HL-60 (cell line): Measurements from ENCODE around the gene AQP12A.
"Not testable (repeated sequence)": the region's sequence is repeated elsewhere in the genome, so short reads cannot be mapped to it uniquely, and the experiment has no call there.

ENCODE experiments used
- POLR2AphosphoS5 ChIP-seq: IDR thresholded peaks from 2 replicates; pipeline ENCODE4 v1.6.1; 2012; ENCODE audit warnings: low read depth
- REST ChIP-seq: IDR thresholded peaks from 2 replicates; pipeline ENCODE4 v1.6.1; 2012; ENCODE audit warnings: low read depth; ENCODE audit not compliant: insufficient replicate concordance
- TF ChIP-seq, protein P1 (sequence below): IDR thresholded peaks from one replicate; pipeline ENCODE4 v1.5.1; 2011; ENCODE audit warnings: low read length, control low read depth, inconsistent platforms; ENCODE audit not compliant: insufficient read depth

DNA sequence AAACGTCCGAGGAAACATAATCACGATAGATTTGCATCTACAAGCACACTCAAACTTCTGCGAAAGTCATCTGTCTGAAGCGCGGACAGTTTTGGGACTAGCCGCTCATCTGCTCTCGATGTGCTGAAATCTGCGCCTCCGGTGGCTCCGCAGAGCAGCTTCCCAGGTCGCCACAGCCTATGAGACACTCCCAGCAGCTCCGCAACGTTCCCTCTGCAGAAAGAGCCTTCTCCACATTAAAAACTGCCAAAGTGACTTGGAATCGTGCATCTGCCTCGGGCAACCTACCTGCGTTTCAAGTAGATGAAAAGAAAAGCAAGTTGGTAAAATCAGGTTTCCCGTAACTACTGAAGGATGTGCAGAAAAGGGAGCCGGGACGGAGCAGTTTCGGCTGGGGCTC is 8.9 kb downstream of the AQP12A start:
- not testable (repeated sequence) for TF ChIP-seq POLR2AphosphoS5, REST
- TF ChIP-seq, protein P1, sequence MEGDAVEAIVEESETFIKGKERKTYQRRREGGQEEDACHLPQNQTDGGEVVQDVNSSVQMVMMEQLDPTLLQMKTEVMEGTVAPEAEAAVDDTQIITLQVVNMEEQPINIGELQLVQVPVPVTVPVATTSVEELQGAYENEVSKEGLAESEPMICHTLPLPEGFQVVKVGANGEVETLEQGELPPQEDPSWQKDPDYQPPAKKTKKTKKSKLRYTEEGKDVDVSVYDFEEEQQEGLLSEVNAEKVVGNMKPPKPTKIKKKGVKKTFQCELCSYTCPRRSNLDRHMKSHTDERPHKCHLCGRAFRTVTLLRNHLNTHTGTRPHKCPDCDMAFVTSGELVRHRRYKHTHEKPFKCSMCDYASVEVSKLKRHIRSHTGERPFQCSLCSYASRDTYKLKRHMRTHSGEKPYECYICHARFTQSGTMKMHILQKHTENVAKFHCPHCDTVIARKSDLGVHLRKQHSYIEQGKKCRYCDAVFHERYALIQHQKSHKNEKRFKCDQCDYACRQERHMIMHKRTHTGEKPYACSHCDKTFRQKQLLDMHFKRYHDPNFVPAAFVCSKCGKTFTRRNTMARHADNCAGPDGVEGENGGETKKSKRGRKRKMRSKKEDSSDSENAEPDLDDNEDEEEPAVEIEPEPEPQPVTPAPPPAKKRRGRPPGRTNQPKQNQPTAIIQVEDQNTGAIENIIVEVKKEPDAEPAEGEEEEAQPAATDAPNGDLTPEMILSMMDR: not testable (repeated sequence)
